Neuronal stem cell (in vitro differentiated cells): Measurements from ENCODE around the gene CLDN9.

Source experiments
- DNase-seq: peaks from one replicate; pipeline ENCODE4 v3.0.0-alpha.2; 2013; ENCODE audit warnings: low spot score
- H2AFZ ChIP-seq: one replicate; pipeline ENCODE4 v1.6.1; 2013; ENCODE audit warnings: mild to moderate bottlenecking, low read length, inconsistent platforms
- H2AK5ac ChIP-seq: 2 replicates; pipeline ENCODE4 v1.6.1; 2013; ENCODE audit warnings: low read depth, mild to moderate bottlenecking, inconsistent platforms, low read length, moderate library complexity, mixed read lengths
- H2BK120ac ChIP-seq: 2 replicates; pipeline ENCODE4 v1.6.1; 2013; ENCODE audit warnings: low read depth, mild to moderate bottlenecking, inconsistent platforms, low read length, moderate library complexity, mixed read lengths
- H2BK12ac ChIP-seq: one replicate; pipeline ENCODE4 v1.6.1; 2013; ENCODE audit warnings: low read length, inconsistent platforms
- H2BK15ac ChIP-seq: 2 replicates; pipeline ENCODE4 v1.6.1; 2013; ENCODE audit warnings: mild to moderate bottlenecking, low read length, inconsistent platforms, mixed read lengths
- H2BK5ac ChIP-seq: one replicate; pipeline ENCODE4 v1.6.1; 2013; ENCODE audit warnings: inconsistent platforms, mild to moderate bottlenecking, low read length, moderate library complexity
- H3K14ac ChIP-seq: one replicate; pipeline ENCODE4 v1.6.1; 2013; ENCODE audit warnings: low read length, inconsistent platforms
- H3K18ac ChIP-seq: 2 replicates; pipeline ENCODE4 v1.6.1; 2013; ENCODE audit warnings: low read length, inconsistent platforms
- H3K23ac ChIP-seq: 2 replicates; pipeline ENCODE4 v1.6.1; 2013; ENCODE audit warnings: low read depth, mild to moderate bottlenecking, mixed read lengths, low read length, inconsistent platforms; ENCODE audit not compliant: poor library complexity
- H3K27ac ChIP-seq: replicated peaks from 3 replicates; pipeline ENCODE4 v1.5.1; 2013; ENCODE audit warnings: low read length, inconsistent platforms
- H3K27me3 ChIP-seq, 3 experiments: 2 replicates each; pipeline ENCODE4 v1.6.1; 2013; ENCODE audit warnings: low read length in 3 of 3, mild to moderate bottlenecking in 2 of 3, inconsistent platforms in 1 of 3, low read depth in 1 of 3, mixed read lengths in 1 of 3, moderate library complexity in 1 of 3; ENCODE audit not compliant: control insufficient read depth in 3 of 3, insufficient read depth in 3 of 3
- H3K36me3 ChIP-seq, 2 donors: replicated peaks in 1 of 2; 2 replicates each; pipeline ENCODE4 v1.6.1; 2013; ENCODE audit warnings: low read length in 2 of 2; ENCODE audit not compliant: control insufficient read depth in 2 of 2, insufficient read depth in 2 of 2
- H3K4ac ChIP-seq: 2 replicates; pipeline ENCODE4 v1.6.1; 2013; ENCODE audit warnings: inconsistent platforms, mild to moderate bottlenecking, low read length, moderate library complexity
- H3K4me1 ChIP-seq, 2 donors: 1 replicate in 1 of 2; 2 replicates in 1 of 2; pipeline ENCODE4 v1.6.1; 2013; ENCODE audit warnings: low read length in 2 of 2, low read depth in 1 of 2; ENCODE audit not compliant: control insufficient read depth in 2 of 2, insufficient read depth in 1 of 2
- H3K4me2 ChIP-seq: one replicate; pipeline ENCODE4 v1.6.1; 2013; ENCODE audit warnings: mild to moderate bottlenecking, low read length, inconsistent platforms; ENCODE audit not compliant: insufficient read depth, poor library complexity, severe bottlenecking
- H3K4me3 ChIP-seq, 2 donors: 2 replicates each; pipeline ENCODE4 v1.5.1; 2013; ENCODE audit warnings: low read length in 2 of 2, mild to moderate bottlenecking in 2 of 2, inconsistent platforms in 1 of 2, moderate library complexity in 1 of 2
- H3K79me1 ChIP-seq: one replicate; pipeline ENCODE4 v1.6.1; 2013; ENCODE audit warnings: low read depth, mild to moderate bottlenecking, inconsistent platforms, low read length, moderate library complexity
- H3K9ac ChIP-seq: one replicate; pipeline ENCODE4 v1.6.1; 2013; ENCODE audit warnings: mild to moderate bottlenecking, low read depth, low read length, inconsistent platforms; ENCODE audit not compliant: poor library complexity
- H3K9me3 ChIP-seq, 2 donors: replicated peaks in 1 of 2; 2 replicates each; pipeline versions ENCODE3 to v1.6.1; 2013; ENCODE audit warnings: low read length in 2 of 2, mild to moderate bottlenecking in 2 of 2, inconsistent platforms in 1 of 2, low read depth in 1 of 2, mixed read lengths in 1 of 2, moderate library complexity in 1 of 2; ENCODE audit not compliant: control insufficient read depth in 2 of 2, insufficient read depth in 1 of 2
- H4K8ac ChIP-seq: one replicate; pipeline ENCODE4 v1.6.1; 2013; ENCODE audit warnings: low read depth, mild to moderate bottlenecking, inconsistent platforms, low read length, moderate library complexity
- H4K91ac ChIP-seq: one replicate; pipeline ENCODE4 v1.6.1; 2013; ENCODE audit warnings: low read length, low read depth, mild to moderate bottlenecking, inconsistent platforms; ENCODE audit not compliant: poor library complexity
- WGBS, 2 donors: extraction: QIAGEN DNeasy Blood & Tissue Kit; methylation state at CpG; one replicate each; pipeline ENCODE4 v1.1.7; 2013; ENCODE audit warnings: missing lambda C conversion rate in 2 of 2, mixed read lengths in 1 of 2; ENCODE audit not compliant: insufficient read length in 2 of 2, insufficient replicate concordance in 1 of 2; ENCODE audit errors: extremely low coverage in 2 of 2; 5-methylcytosine and 5-hydroxymethylcytosine counted together

The CLDN9 gene

DNA sequence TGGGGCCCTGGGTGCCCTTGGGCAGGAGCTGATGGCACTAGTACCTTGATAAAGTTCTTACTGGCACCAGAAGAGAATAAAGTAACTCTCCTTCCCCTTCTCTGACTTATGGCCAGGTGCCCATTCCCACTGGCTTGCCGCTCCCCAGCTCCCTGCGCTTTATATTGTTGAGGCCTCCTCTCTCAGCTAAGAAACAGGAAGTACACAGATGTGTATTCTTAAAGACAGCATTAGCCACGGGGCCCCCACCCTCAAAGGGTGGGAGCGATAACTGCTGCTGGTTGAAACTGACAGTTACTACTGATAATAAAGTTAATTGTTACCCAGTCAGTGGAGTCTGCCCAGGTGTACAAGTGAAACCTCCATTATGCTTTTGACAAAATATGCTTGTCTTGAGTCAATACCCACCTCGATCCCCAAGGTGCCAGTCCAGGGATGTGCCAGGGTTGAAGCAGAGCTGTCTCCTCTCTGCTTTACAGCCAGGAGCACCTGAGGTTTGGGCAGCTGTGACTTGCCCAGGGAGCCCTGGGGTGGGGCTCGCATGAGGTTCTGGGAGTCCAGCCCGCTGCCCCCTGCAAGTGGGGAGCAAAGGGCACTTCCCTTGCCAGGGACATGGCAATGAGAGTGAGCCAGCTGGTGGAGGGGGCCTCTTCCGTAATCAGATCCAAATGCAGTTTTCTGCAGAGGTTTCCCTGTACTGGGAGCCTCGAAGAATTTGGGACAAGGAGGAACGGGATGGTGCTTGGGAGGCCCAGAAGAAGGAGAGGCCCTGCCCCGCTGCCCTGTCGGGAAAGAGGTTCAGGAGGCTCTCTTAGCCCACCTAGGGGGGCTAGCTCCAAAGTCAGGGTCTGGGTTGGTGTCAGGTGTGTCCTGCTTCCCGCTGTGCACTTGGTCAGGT lies 5.4 kb upstream of the CLDN9 start:
- H3K4ac ChIP-seq, result no peak overlapping the region
- H3K23ac ChIP-seq, result peak overlapping the region; percentile 85
- no peak overlapping the region for H4K8ac ChIP-seq
- H2BK12ac ChIP-seq, result peak overlapping the region; percentile 59
- peak overlapping the region; percentile 36 for H3K9ac ChIP-seq
- peaks cover 17 to 25% of the 10 kb centered on the region in 2 donors for H3K4me1 ChIP-seq
- H3K9me3 ChIP-seq, result no peaks in the 10 kb centered on the region
- H2BK5ac ChIP-seq, result no peak overlapping the region
- no peak overlapping the region for H2BK120ac ChIP-seq
- H3K27ac ChIP-seq, result no peak overlapping the region
- no peak overlapping the region for H3K4me2 ChIP-seq
- H2BK15ac ChIP-seq, result no peak overlapping the region
- no peak overlapping the region for H3K4me3 ChIP-seq
- peak overlapping the region; percentile 30 for H3K18ac ChIP-seq
- WGBS, 2 donors, result no CpG with 5 or more reads among the region's 13 CpGs
- H3K27me3 ChIP-seq, result peaks cover 24 to 68% (median 60%) of the 10 kb centered on the region in 3 experiments
- peak overlapping the region; percentile 26 for H3K14ac ChIP-seq
- H2AK5ac ChIP-seq, result no peak overlapping the region
- peak overlapping the region; percentile 58 for H2AFZ ChIP-seq
- H4K91ac ChIP-seq, result no peak overlapping the region
- no peaks in the 10 kb centered on the region for H3K36me3 ChIP-seq
- no peaks in the 10 kb centered on the region for H3K79me1 ChIP-seq
- DNase-seq, result no peak

DNA sequence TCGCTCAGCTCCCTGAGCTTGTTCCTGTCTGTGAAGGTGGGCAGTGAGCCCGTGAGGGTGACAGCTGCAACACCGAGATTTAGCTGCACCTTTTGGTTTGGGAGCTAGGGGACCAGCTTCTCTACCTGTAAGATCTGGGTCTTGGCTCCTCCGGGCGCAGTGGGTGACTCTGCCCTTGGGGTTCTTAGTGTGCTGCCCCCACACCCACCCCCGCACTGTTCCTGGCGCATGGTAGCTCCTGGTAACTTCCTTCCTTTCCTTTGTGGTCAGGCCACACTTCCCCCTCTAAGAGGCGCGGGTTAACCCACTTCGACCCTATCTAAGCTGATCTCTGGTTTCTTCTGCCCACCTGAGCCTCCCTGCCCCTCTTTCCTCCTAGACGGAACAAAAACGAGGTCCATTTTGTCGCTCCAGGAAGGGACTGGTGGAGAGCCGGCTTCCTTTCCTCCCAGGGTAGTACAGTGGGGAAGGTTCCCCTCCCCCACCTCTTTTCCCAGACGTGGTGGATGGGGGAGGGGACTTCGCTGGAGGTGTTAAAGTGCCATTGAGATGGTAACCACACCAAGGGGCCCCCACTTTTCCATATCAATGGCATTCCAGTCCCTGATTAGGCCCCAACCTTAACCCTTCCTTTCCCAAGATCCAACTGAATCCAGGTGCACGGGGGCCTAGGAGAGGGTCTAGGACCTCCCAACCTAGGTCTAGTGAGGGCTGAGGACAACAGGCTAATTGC lies 4.6 kb upstream of the CLDN9 start:
- H2BK120ac ChIP-seq, result no peak overlapping the region
- no peaks in the 10 kb centered on the region for H3K9me3 ChIP-seq
- peak overlapping the region; percentile 36 for H3K9ac ChIP-seq
- H3K4me3 ChIP-seq, result no peak overlapping the region
- H3K14ac ChIP-seq, result peak overlapping the region; percentile 26
- no peak overlapping the region for H3K27ac ChIP-seq
- H4K91ac ChIP-seq, result no peak overlapping the region
- H3K4ac ChIP-seq, result no peak overlapping the region
- H3K4me2 ChIP-seq, result no peak overlapping the region
- H2BK15ac ChIP-seq, result no peak overlapping the region
- no peak overlapping the region for H2AK5ac ChIP-seq
- no peak overlapping the region for H2BK5ac ChIP-seq
- no CpG with 5 or more reads among the region's 17 CpGs for WGBS, 2 donors
- DNase-seq, result no peak
- H3K36me3 ChIP-seq, result no peaks in the 10 kb centered on the region
- H2AFZ ChIP-seq, result peak overlapping the region; percentile 58
- no peak overlapping the region for H4K8ac ChIP-seq
- peaks cover 26 to 76% (median 68%) of the 10 kb centered on the region in 3 experiments for H3K27me3 ChIP-seq
- H3K4me1 ChIP-seq, result peaks cover 19 to 25% of the 10 kb centered on the region in 2 donors
- peak overlapping the region; percentile 30 for H3K18ac ChIP-seq
- H3K23ac ChIP-seq, result no peak overlapping the region
- peak overlapping the region; percentile 59 for H2BK12ac ChIP-seq
- no peaks in the 10 kb centered on the region for H3K79me1 ChIP-seq

DNA sequence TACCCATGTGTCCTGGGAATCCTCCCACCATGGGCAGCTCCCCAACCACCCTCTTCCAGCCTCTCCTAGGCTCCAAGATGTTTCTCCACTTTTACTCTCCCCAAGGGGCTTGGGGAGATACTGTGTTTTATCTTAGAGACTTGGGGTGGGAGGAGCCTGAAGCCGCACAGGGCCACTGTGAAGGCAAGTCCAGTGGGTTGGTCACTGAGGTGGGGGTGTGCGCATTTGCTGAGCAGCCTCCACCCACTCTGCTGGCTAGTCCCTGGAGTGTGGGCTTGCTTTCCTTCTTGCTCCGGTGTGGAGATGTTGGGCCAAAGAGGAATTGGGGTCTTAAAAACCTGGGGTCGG lies 4.1 kb upstream of the CLDN9 start:
- no peak for DNase-seq
- no peak overlapping the region for H2BK5ac ChIP-seq
- no peak overlapping the region for H2AFZ ChIP-seq
- no peaks in the 10 kb centered on the region for H3K9me3 ChIP-seq
- peaks cover 31 to 82% (median 73%) of the 10 kb centered on the region in 3 experiments for H3K27me3 ChIP-seq
- WGBS, 2 donors, result no CpG with 5 or more reads among the region's 4 CpGs
- H4K8ac ChIP-seq, result no peak overlapping the region
- H4K91ac ChIP-seq, result no peak overlapping the region
- H2BK120ac ChIP-seq, result no peak overlapping the region
- H3K4ac ChIP-seq, result no peak overlapping the region
- H3K9ac ChIP-seq, result no peak overlapping the region
- H3K79me1 ChIP-seq, result no peaks in the 10 kb centered on the region
- peaks cover 19 to 25% of the 10 kb centered on the region in 2 donors for H3K4me1 ChIP-seq
- no peak overlapping the region for H3K4me2 ChIP-seq
- H3K14ac ChIP-seq, result peak overlapping the region; percentile 47
- peak overlapping the region; percentile 25 for H3K23ac ChIP-seq
- H3K36me3 ChIP-seq, result no peaks in the 10 kb centered on the region
- no peak overlapping the region for H3K27ac ChIP-seq
- no peak overlapping the region for H3K4me3 ChIP-seq
- H2BK15ac ChIP-seq, result no peak overlapping the region
- peak overlapping the region; percentile 40 for H2AK5ac ChIP-seq
- no peak overlapping the region for H2BK12ac ChIP-seq
- H3K18ac ChIP-seq, result peak overlapping the region; percentile 52
